ENCODE data around the gene HSPA4. TPM values are rescaled to one million over a fixed set of nuclear protein-coding genes. Genes with fewer than 3 reads are reported as not detected.

Gene HSPA4
- total RNA-seq, 2 donors from 2014 or later: 245 to 287 TPM

DNA sequence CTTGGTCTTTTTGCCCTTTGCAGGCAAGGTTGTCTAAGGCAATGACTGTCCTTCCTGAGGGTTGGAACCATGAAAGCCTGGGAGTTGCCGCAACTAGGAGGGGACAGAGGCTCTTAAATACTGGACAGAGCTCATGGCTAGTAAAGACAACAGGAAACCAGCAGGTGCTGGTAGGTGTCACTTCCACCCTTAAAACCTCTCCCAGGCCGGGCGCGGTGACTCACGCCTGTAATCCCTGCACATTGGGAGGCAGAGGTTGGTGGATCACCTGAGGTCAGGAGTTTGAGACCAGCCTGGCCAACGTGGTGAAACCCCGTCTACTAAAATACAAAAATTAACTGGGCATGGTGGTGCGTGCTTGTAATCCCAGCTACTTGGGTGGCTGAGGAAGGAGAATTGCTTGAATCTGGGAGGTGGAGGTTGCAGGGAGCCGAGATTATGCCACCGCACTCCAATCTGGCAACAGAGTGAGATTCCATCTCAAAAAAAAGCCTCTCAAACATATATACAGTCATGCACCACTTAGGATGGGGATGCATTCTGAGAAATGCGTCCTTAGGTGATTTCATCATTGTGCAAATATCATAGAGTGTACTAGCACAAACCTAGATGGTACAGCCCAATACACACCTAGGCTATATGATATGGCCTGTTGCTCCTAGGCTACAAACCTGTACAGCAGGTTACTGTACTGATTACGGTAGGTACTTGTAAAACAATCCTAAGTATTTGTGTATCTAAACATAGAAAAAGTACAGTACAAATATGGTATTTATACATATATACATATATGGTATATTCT, 102.7 kb downstream of the HSPA4 start:
- Mint-ChIP-seq H3K36me3 (ENCODE audit: low read depth) (no peaks in the 10 kb centered on the region), H3K4me3 (no peak overlapping the region), H3K9me3 (no peaks in the 10 kb centered on the region), H3K4me1 (peaks cover 8% of the 10 kb centered on the region), H3K27me3 (ENCODE audit: insufficient read depth) (no peaks in the 10 kb centered on the region), H3K27ac (no peak overlapping the region)
- Histone ChIP-seq H3K9ac (ENCODE audit: extremely low read depth, low read length, poor library complexity, severe bottlenecking) (no peak overlapping the region), H3K36me3 (ENCODE audit: control insufficient read depth, insufficient read depth, low read length) (no peaks in the 10 kb centered on the region), H3K27me3 (ENCODE audit: control insufficient read depth, insufficient read depth, low read length, poor library complexity, severe bottlenecking) (no peaks in the 10 kb centered on the region), H3K4me1 (ENCODE audit: control insufficient read depth, insufficient read depth, low read length) (no peaks in the 10 kb centered on the region), H3K9me3 (ENCODE audit: control insufficient read depth, low read length) (no peaks in the 10 kb centered on the region), H3K27ac (ENCODE audit: low read depth, low read length) (no peak overlapping the region), H3K4me3 (ENCODE audit: low read length) (no peak overlapping the region)
- DNase-seq: no peak
- TF ChIP-seq, protein P1, sequence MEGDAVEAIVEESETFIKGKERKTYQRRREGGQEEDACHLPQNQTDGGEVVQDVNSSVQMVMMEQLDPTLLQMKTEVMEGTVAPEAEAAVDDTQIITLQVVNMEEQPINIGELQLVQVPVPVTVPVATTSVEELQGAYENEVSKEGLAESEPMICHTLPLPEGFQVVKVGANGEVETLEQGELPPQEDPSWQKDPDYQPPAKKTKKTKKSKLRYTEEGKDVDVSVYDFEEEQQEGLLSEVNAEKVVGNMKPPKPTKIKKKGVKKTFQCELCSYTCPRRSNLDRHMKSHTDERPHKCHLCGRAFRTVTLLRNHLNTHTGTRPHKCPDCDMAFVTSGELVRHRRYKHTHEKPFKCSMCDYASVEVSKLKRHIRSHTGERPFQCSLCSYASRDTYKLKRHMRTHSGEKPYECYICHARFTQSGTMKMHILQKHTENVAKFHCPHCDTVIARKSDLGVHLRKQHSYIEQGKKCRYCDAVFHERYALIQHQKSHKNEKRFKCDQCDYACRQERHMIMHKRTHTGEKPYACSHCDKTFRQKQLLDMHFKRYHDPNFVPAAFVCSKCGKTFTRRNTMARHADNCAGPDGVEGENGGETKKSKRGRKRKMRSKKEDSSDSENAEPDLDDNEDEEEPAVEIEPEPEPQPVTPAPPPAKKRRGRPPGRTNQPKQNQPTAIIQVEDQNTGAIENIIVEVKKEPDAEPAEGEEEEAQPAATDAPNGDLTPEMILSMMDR (conservative IDR thresholded peaks at IDR 0.05): no peak
- WGBS, 2 experiments (ENCODE audit: insufficient coverage in 1 of 2, insufficient read length in 1 of 2): 94 to 96% methylated on average over 9 to 12 of the region's 12 CpGs

DNA sequence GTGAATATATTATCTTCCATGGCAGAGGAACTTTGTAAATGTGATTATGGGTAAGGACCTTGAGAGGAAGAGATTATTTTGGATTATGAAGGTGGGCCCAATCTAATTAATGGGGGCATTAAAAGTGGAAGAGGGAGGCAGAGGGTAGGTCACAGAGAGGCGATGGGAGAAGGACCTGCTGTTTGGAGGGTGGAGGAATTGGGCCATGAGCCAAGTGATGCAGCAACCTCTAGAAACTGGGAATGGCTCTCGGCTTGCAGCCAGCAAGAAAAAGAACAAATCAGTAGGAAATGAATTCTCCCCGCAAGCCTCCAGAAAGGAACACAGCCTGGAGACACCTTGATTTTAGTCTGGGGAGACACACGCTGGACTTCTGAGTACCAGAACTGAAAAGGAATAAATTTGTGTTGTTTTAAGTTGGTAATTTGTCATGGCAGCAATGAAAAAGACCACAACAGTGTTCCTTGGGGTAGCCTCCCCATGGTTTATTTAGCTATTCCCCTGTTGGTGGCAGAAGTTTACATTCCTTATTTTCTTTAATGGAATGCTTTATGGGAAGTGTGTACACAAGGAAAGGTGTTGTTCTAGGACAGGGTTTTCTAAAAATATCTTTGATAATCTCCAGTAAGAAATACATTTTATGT, 103.6 kb downstream of the HSPA4 start:
- no peaks in the 10 kb centered on the region for H3K36me3 ChIP-seq (ENCODE audit: control insufficient read depth, insufficient read depth, low read length)
- Mint-ChIP-seq H3K9me3 (no peaks in the 10 kb centered on the region), H3K27ac (no peak overlapping the region), H3K4me1 (no peaks in the 10 kb centered on the region), H3K27me3 (ENCODE audit: insufficient read depth) (no peaks in the 10 kb centered on the region), H3K36me3 (ENCODE audit: low read depth) (no peaks in the 10 kb centered on the region), H3K4me3 (no peak overlapping the region)
- no peak for DNase-seq
- H3K4me3 ChIP-seq (ENCODE audit: low read length): no peak overlapping the region
- no peak overlapping the region for H3K9ac ChIP-seq (ENCODE audit: extremely low read depth, low read length, poor library complexity, severe bottlenecking)
- no peaks in the 10 kb centered on the region for H3K4me1 ChIP-seq (ENCODE audit: control insufficient read depth, insufficient read depth, low read length)
- no peaks in the 10 kb centered on the region for H3K27me3 ChIP-seq (ENCODE audit: control insufficient read depth, insufficient read depth, low read length, poor library complexity, severe bottlenecking)
- no peaks in the 10 kb centered on the region for H3K9me3 ChIP-seq (ENCODE audit: control insufficient read depth, low read length)
- TF ChIP-seq, protein P1 (conservative IDR thresholded peaks at IDR 0.05): no peak
- H3K27ac ChIP-seq (ENCODE audit: low read depth, low read length): no peak overlapping the region
- WGBS, 2 experiments (ENCODE audit: insufficient coverage in 1 of 2, insufficient read length in 1 of 2): 90 to 98% methylated on average over 3 to 4 of the region's 4 CpGs

Other genes with a start within 250 kb of the HSPA4 start
- under 1 TPM in 1 of 2 donors, not detected in 1; 0.13 TPM for gene SOWAHA, start 238.7 kb upstream of the HSPA4 start, total RNA-seq
- gene SHROOM1, start 221.4 kb upstream of the HSPA4 start, total RNA-seq: 10 to 100 TPM in 1 of 2 donors, 1 to 10 TPM in 1; 6.6 to 14.4 TPM
- under 1 TPM; 0.26 to 0.33 TPM for gene GDF9, start 185.5 kb upstream of the HSPA4 start, total RNA-seq
- gene UQCRQ, start 185.4 kb upstream of the HSPA4 start, total RNA-seq: 100 to 1,000 TPM; 261 to 286 TPM
- gene LEAP2, start 178.3 kb upstream of the HSPA4 start, total RNA-seq: under 1 TPM; 0.92 to 0.95 TPM
- gene AFF4, start 88.4 kb upstream of the HSPA4 start, total RNA-seq: 100 to 1,000 TPM; 107 to 108 TPM
- gene ZCCHC10, start 25.5 kb upstream of the HSPA4 start, total RNA-seq: 10 to 100 TPM; 35.1 to 36.6 TPM

All from endodermal cell (in vitro differentiated cells).